Liver (tissue), 9 donors: Measurements from ENCODE around the gene IRS4. TPM values are rescaled to one million over a fixed set of nuclear protein-coding genes. Genes with fewer than 3 reads are reported as not detected.

Source experiments
- DNase-seq: peaks from one replicate; pipeline ENCODE4 v3.0.0-alpha.2; 2017; ENCODE audit warnings: low spot score
- H3K27ac ChIP-seq, 2 donors: one replicate each; pipeline ENCODE4 v1.7.0; 2013; ENCODE audit warnings: inconsistent platforms in 2 of 2, low read length in 2 of 2, control low read depth in 1 of 2, low read depth in 1 of 2, mild to moderate bottlenecking in 1 of 2
- H3K27me3 ChIP-seq, 4 donors: one replicate each; pipeline versions ENCODE4 v1.6.1 to v1.7.0; 2013; ENCODE audit warnings: low read length in 3 of 4, inconsistent platforms in 1 of 4, mild to moderate bottlenecking in 1 of 4, moderate library complexity in 1 of 4; ENCODE audit not compliant: control insufficient read depth in 4 of 4, insufficient read depth in 4 of 4
- H3K36me3 ChIP-seq, 4 donors: one replicate each; pipeline versions ENCODE4 v1.6.1 to v1.7.0; 2013; ENCODE audit warnings: low read length in 3 of 4, mild to moderate bottlenecking in 3 of 4, low read depth in 1 of 4, moderate library complexity in 1 of 4; ENCODE audit not compliant: control insufficient read depth in 4 of 4, insufficient read depth in 3 of 4
- H3K4me1 ChIP-seq, 4 donors: one replicate each; pipeline versions ENCODE4 v1.6.1 to v1.7.0; 2013; ENCODE audit warnings: low read length in 3 of 4, mild to moderate bottlenecking in 3 of 4, moderate library complexity in 1 of 4; ENCODE audit not compliant: control insufficient read depth in 4 of 4, insufficient read depth in 4 of 4
- H3K4me3 ChIP-seq, 3 donors: one replicate each; pipeline versions ENCODE4 v1.6.1 to v1.7.0; 2013; ENCODE audit warnings: low read length in 3 of 3, control low read depth in 1 of 3, low read depth in 1 of 3, mild to moderate bottlenecking in 1 of 3
- H3K9ac ChIP-seq, 2 donors: one replicate each; pipeline ENCODE4 v1.7.0; 2013; ENCODE audit warnings: low read length in 2 of 2, mild to moderate bottlenecking in 2 of 2, moderate library complexity in 2 of 2, control low read depth in 1 of 2, low read depth in 1 of 2
- H3K9me3 ChIP-seq, 4 donors: one replicate each; pipeline versions ENCODE4 v1.6.1 to v1.7.0; 2013; ENCODE audit warnings: low read length in 3 of 4; ENCODE audit not compliant: control insufficient read depth in 4 of 4
- CTCF ChIP-seq: fragments of 150-350 bp; IDR thresholded peaks from 2 replicates; pipeline ENCODE4 v1.5.1; 2017; ENCODE audit warnings: improper control_type of control experiment, low read depth, low read length; ENCODE audit not compliant: missing input control
- EGR1 ChIP-seq, 2 donors: IDR thresholded peaks; 2 replicates each; pipeline ENCODE4 v1.6.1; 2016 to 2018; ENCODE audit warnings: antibody characterized with exemption in 2 of 2, low read depth in 2 of 2
- FOXA1 ChIP-seq: IDR thresholded peaks from 2 replicates; pipeline ENCODE4 v1.6.1; 2016; ENCODE audit warnings: antibody characterized with exemption
- FOXA2 ChIP-seq: IDR thresholded peaks from 2 replicates; pipeline ENCODE4 v1.6.1; 2016; ENCODE audit warnings: antibody characterized with exemption
- GABPA ChIP-seq, 2 donors: IDR thresholded peaks in 1 of 2; conservative IDR thresholded peaks in 1 of 2; 2 replicates each; pipeline ENCODE4 v1.6.1; 2016; ENCODE audit warnings: antibody characterized with exemption in 2 of 2, mild to moderate bottlenecking in 1 of 2, moderate library complexity in 1 of 2
- HNF4A ChIP-seq, 2 donors: conservative IDR thresholded peaks; 2 replicates each; pipeline ENCODE4 v1.6.1; 2016; ENCODE audit warnings: antibody characterized with exemption in 2 of 2, mild to moderate bottlenecking in 2 of 2
- HNF4G ChIP-seq: IDR thresholded peaks from 2 replicates; pipeline ENCODE4 v1.6.1; 2016; ENCODE audit warnings: antibody characterized with exemption
- JUND ChIP-seq, 2 donors: IDR thresholded peaks; 2 replicates each; pipeline ENCODE4 v1.6.1; 2016; ENCODE audit warnings: antibody characterized with exemption in 2 of 2
- NR2F2 ChIP-seq: IDR thresholded peaks from 2 replicates; pipeline ENCODE4 v1.6.1; 2016; ENCODE audit warnings: antibody characterized with exemption
- RAD21 ChIP-seq, 2 donors: IDR thresholded peaks; 2 replicates each; pipeline ENCODE4 v1.6.1; 2016; ENCODE audit warnings: antibody characterized with exemption in 2 of 2, mild to moderate bottlenecking in 2 of 2
- RXRA ChIP-seq, 2 donors: IDR thresholded peaks; 2 replicates each; pipeline ENCODE4 v1.6.1; 2017 to 2018; ENCODE audit warnings: antibody characterized with exemption in 2 of 2, mild to moderate bottlenecking in 1 of 2
- SP1 ChIP-seq: IDR thresholded peaks from 2 replicates; pipeline ENCODE4 v1.6.1; 2018; ENCODE audit warnings: antibody characterized with exemption, mild to moderate bottlenecking
- TAF1 ChIP-seq: conservative IDR thresholded peaks from 2 replicates; pipeline ENCODE4 v1.6.1; 2016; ENCODE audit warnings: antibody characterized with exemption, mild to moderate bottlenecking
- YY1 ChIP-seq: IDR thresholded peaks from 2 replicates; pipeline ENCODE4 v1.6.1; 2016; ENCODE audit warnings: antibody characterized with exemption, mild to moderate bottlenecking
- WGBS: extraction: QIAGEN DNeasy Blood & Tissue Kit; methylation state at CpG from one replicate; pipeline ENCODE4 v1.1.7; 2013; 5-methylcytosine and 5-hydroxymethylcytosine counted together
- polyA plus RNA-seq, 2 donors: library from polyadenylated mRNA; stranded (reverse) in 1 of 2; unstranded in 1 of 2; fragments of 200-250 nt in 1 of 2; fragments of >200 nt in 1 of 2; fragmentation: Nextera tagmentation in 1 of 2; extraction: Ambion mirVana in 1 of 2; gene quantifications; one replicate each; pipeline versions ENCODE4 v1.2.1 to v1.2.3, GENCODE V29; 2013 to 2015
- total RNA-seq, 2 donors: library from RNA; depleted of rRNA; stranded (reverse); fragments of >200 nt; gene quantifications; one replicate each; pipeline ENCODE4 v1.2.3, GENCODE V29; 2014
- TF ChIP-seq, protein P1 (sequence below): IDR thresholded peaks from 2 replicates; pipeline ENCODE4 v1.6.1; 2016; ENCODE audit warnings: antibody characterized with exemption
- TF ChIP-seq, protein P2 (sequence below): IDR thresholded peaks from 2 replicates; pipeline ENCODE4 v1.6.1; 2016; ENCODE audit warnings: antibody characterized with exemption
- TF ChIP-seq, protein P3 (sequence below): IDR thresholded peaks from 2 replicates; pipeline ENCODE4 v1.6.1; 2016; ENCODE audit warnings: antibody characterized with exemption
- donor health status: healthy.
- donor health status: healthy.
- donor health status: healthy.
- donor health status: healthy.
- donor health status: healthy.

Gene IRS4
- total and polyA plus RNA-seq, 4 donors = not detected

- H3K36me3 ChIP-seq = no peaks in the 10 kb centered on the region
- peaks cover 0 to 10% (median 0%) of the 10 kb centered on the region in 4 donors for H3K27me3 ChIP-seq
- no peaks in the 10 kb centered on the region for H3K9me3 ChIP-seq
- H3K9ac ChIP-seq = no peak overlapping the region
- DNase-seq = no peak
- no peak for TF ChIP-seq GABPA (IDR thresholded peaks at IDR 0.05 in 1 of 2, conservative IDR thresholded peaks at IDR 0.05 in 1 of 2)
- TF ChIP-seq HNF4A (conservative IDR thresholded peaks at IDR 0.05) = no peak
- TF ChIP-seq, protein P1, sequence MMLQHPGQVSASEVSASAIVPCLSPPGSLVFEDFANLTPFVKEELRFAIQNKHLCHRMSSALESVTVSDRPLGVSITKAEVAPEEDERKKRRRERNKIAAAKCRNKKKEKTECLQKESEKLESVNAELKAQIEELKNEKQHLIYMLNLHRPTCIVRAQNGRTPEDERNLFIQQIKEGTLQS = no peak
- TF ChIP-seq HNF4G = no peak
- no peak for TF ChIP-seq RXRA (IDR thresholded peaks at IDR 0.05)
- TF ChIP-seq CTCF = no peak
- TF ChIP-seq FOXA2 = no peak
- TF ChIP-seq FOXA1 = no peak
- TF ChIP-seq EGR1 (IDR thresholded peaks at IDR 0.05; ENCODE audit: low read depth in 2 of 2) = no peak
- TF ChIP-seq RAD21 (IDR thresholded peaks at IDR 0.05) = no peak
- TF ChIP-seq, protein P2, sequence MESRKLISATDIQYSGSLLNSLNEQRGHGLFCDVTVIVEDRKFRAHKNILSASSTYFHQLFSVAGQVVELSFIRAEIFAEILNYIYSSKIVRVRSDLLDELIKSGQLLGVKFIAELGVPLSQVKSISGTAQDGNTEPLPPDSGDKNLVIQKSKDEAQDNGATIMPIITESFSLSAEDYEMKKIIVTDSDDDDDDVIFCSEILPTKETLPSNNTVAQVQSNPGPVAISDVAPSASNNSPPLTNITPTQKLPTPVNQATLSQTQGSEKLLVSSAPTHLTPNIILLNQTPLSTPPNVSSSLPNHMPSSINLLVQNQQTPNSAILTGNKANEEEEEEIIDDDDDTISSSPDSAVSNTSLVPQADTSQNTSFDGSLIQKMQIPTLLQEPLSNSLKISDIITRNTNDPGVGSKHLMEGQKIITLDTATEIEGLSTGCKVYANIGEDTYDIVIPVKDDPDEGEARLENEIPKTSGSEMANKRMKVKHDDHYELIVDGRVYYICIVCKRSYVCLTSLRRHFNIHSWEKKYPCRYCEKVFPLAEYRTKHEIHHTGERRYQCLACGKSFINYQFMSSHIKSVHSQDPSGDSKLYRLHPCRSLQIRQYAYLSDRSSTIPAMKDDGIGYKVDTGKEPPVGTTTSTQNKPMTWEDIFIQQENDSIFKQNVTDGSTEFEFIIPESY = no peak
- no peak for TF ChIP-seq TAF1
- TF ChIP-seq SP1 = no peak
- TF ChIP-seq YY1 = no peak
- no peak for TF ChIP-seq JUND (IDR thresholded peaks at IDR 0.05)
- TF ChIP-seq NR2F2 = no peak
- TF ChIP-seq, protein P3, sequence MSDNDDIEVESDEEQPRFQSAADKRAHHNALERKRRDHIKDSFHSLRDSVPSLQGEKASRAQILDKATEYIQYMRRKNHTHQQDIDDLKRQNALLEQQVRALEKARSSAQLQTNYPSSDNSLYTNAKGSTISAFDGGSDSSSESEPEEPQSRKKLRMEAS = no peak
- peaks cover 2 to 8% (median 4%) of the 10 kb centered on the region in 4 donors for H3K4me1 ChIP-seq
- WGBS = 38% methylated on average over 1 of the region's 1 CpG
- no peak overlapping the region for H3K4me3 ChIP-seq
- no peak overlapping the region for H3K27ac ChIP-seq
These were observed 4.0 kb upstream of the IRS4 start for GRCh38 chrX:108740299-108740774.

- H3K27me3 ChIP-seq = peaks cover 0 to 14% (median 2%) of the 10 kb centered on the region in 4 donors
- peaks cover 2 to 8% (median 4%) of the 10 kb centered on the region in 4 donors for H3K4me1 ChIP-seq
- no peak for DNase-seq
- H3K36me3 ChIP-seq = no peaks in the 10 kb centered on the region
- H3K27ac ChIP-seq = no peak overlapping the region
- 25% methylated on average over 5 of the region's 5 CpGs for WGBS
- no peak overlapping the region for H3K4me3 ChIP-seq
- no peak for TF ChIP-seq TAF1
- peaks cover 0 to 2% (median 0%) of the 10 kb centered on the region in 4 donors for H3K9me3 ChIP-seq
- H3K9ac ChIP-seq = no peak overlapping the region
These were observed 1.4 kb upstream of the IRS4 start for GRCh38 chrX:108737754-108738153.
